PC-3 (cell line): ENCODE results near the gene ARAF. TPM values are rescaled to one million over a fixed set of nuclear protein-coding genes. Genes with fewer than 3 reads are reported as not detected.
"Not testable (repeated sequence)": the region's sequence is repeated elsewhere in the genome, so short reads cannot be mapped to it uniquely, and the experiment has no call there.

ENCODE experiments used
- ATAC-seq: fragments of 200-7000 bp; cut with Tn5 transposase; 2 replicates; pipeline ENCODE4 v1.9.1; 2020; ENCODE audit warnings: mild to moderate bottlenecking, moderate library complexity
- BruUV-seq: library from RNA; stranded (reverse); fragments of 400-500 nt; replicated peaks from 2 replicates; lab custom pipeline; 2021; lab: Mats Ljungman, UMichigan
- CTCF ChIA-PET: fragments of 300-600 bp; sonication (Branson Sonifier 250); formaldehyde crosslinking; loops from one replicate; lab custom pipeline; 2022; ENCODE audit warnings: antibody characterized with exemption; lab: Charles Lee
- POLR2A ChIA-PET: fragments of 300-600 bp; sonication (Branson Sonifier 250); formaldehyde crosslinking; loops from one replicate; lab custom pipeline; 2022; ENCODE audit warnings: antibody characterized with exemption; ENCODE audit not compliant: unreplicated experiment; lab: Charles Lee
- DNase-seq: peaks from one replicate; pipeline ENCODE4 v3.0.0-alpha.2; 2015
- H2AFZ ChIP-seq: fragments of 300-600 bp; sonication (generic); 2 replicates; pipeline ENCODE4 v1.6.0; 2016; ENCODE audit warnings: antibody characterized with exemption, low read length
- H3F3A ChIP-seq: fragments of 300-600 bp; sonication (generic); one replicate; pipeline ENCODE4 v1.6.0; 2017; ENCODE audit warnings: antibody characterized with exemption, low read length, control low read depth, mild to moderate bottlenecking; ENCODE audit not compliant: unreplicated experiment
- H3K27ac ChIP-seq: fragments of 300-600 bp; sonication (generic); 2 replicates; pipeline ENCODE4 v1.5.1; 2016; ENCODE audit warnings: mild to moderate bottlenecking, low read length
- H3K27me3 ChIP-seq: fragments of 300-600 bp; sonication (generic); 2 replicates; pipeline ENCODE4 v1.6.1; 2016; ENCODE audit warnings: low read length, mixed read lengths
- H3K36me3 ChIP-seq: fragments of 300-600 bp; sonication (generic); 2 replicates; pipeline ENCODE4 v1.6.1; 2016; ENCODE audit warnings: low read depth, mixed run types, low read length, mixed read lengths
- H3K4me1 ChIP-seq: fragments of 300-600 bp; sonication (generic); 2 replicates; pipeline ENCODE4 v1.5.1; 2016; ENCODE audit warnings: low read length; ENCODE audit not compliant: insufficient read depth
- H3K4me2 ChIP-seq: fragments of 300-600 bp; sonication (generic); 2 replicates; pipeline ENCODE4 v1.6.0; 2016; ENCODE audit warnings: low read length
- H3K4me3 ChIP-seq: fragments of 300-600 bp; sonication (generic); 2 replicates; pipeline ENCODE4 v1.5.1; 2016; ENCODE audit warnings: mild to moderate bottlenecking, low read length, mixed read lengths
- H3K79me2 ChIP-seq: fragments of 300-600 bp; sonication (generic); 2 replicates; pipeline ENCODE4 v1.6.1; 2017; ENCODE audit warnings: low read length, mixed read lengths
- H3K9ac ChIP-seq: fragments of 300-600 bp; sonication (generic); 2 replicates; pipeline ENCODE4 v1.6.0; 2016; ENCODE audit warnings: mild to moderate bottlenecking, low read length
- H3K9me2 ChIP-seq: fragments of 300-600 bp; sonication (generic); replicated peaks from 2 replicates; pipeline ENCODE4 v1.6.1; 2016; ENCODE audit warnings: mixed run types, low read length, mixed read lengths
- H3K9me3 ChIP-seq: fragments of 300-600 bp; sonication (generic); 2 replicates; pipeline ENCODE4 v1.6.1; 2016; ENCODE audit warnings: low read length, mixed read lengths
- H4K20me1 ChIP-seq: fragments of 300-600 bp; sonication (generic); 2 replicates; pipeline ENCODE4 v1.6.1; 2016; ENCODE audit warnings: low read length, mixed read lengths
- EZH2 ChIP-seq: fragments of 300-600 bp; sonication (generic); IDR thresholded peaks from one replicate; pipeline ENCODE4 v1.6.1; 2017; ENCODE audit warnings: antibody characterized with exemption, mild to moderate bottlenecking, low read length; ENCODE audit not compliant: unreplicated experiment
- EZH2phosphoT487 ChIP-seq: fragments of 300-600 bp; sonication (generic); IDR thresholded peaks from 2 replicates; pipeline ENCODE4 v1.6.1; 2018; ENCODE audit warnings: mild to moderate bottlenecking, antibody characterized with exemption, low read length, borderline replicate concordance
- intact Hi-C: fragments of 100-400 bp; cut with micrococcal nuclease; formaldehyde crosslinking; loops from 2 replicates; pipeline ENCODE4 v1.9.0; 2023
- total RNA-seq: library from RNA; depleted of rRNA; stranded (reverse); fragments of >200 nt; gene quantifications from 2 replicates; pipeline ENCODE4 v1.2.3, GENCODE V29; 2014
- TF ChIP-seq, protein P1 (sequence below): fragments of 300-600 bp; sonication (generic); conservative IDR thresholded peaks from 2 replicates; pipeline ENCODE4 v1.5.1; 2017; ENCODE audit warnings: antibody characterized with exemption, low read depth, mild to moderate bottlenecking, low read length

ARAF gene
- total RNA-seq, 1 experiment from 2014 or later, result 52.6 TPM

DNA sequence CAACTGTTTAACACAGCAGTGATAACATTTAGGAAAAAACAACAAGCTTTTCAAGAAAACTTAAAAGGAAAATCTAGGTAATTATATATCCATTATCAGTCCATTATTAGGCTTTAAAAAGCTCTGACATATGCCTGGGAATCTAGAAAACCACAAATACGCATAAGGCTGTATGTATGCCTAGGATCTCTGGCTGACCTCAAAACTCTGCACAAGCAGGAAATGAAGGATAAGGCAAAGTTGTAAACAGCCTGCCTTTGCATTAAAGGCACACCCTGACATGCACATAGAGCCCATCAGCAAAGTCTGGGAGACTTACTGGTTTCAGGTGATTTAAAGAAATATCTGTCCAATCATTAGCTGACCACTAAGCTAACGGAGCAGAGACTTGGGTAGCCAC lies 35.3 kb downstream of the ARAF start:
- H3K4me2 ChIP-seq, result no peak overlapping the region
- ATAC-seq (no peak), DNase-seq (no peak)
- no peaks in the 10 kb centered on the region for H3K4me1 ChIP-seq
- H3K9me2 ChIP-seq, result no peaks in the 10 kb centered on the region
- no peak overlapping the region for H2AFZ ChIP-seq
- no peak overlapping the region for H3K4me3 ChIP-seq
- no peaks in the 10 kb centered on the region for H4K20me1 ChIP-seq
- no peak overlapping the region for H3K9ac ChIP-seq
- H3K9me3 ChIP-seq, result no peaks in the 10 kb centered on the region
- H3K36me3 ChIP-seq, result no peaks in the 10 kb centered on the region
- H3K79me2 ChIP-seq, result no peaks in the 10 kb centered on the region
- no peak overlapping the region for H3K27ac ChIP-seq
- intact Hi-C loops, result no loop called here
- no peak for TF ChIP-seq EZH2
- no peak for TF ChIP-seq EZH2phosphoT487
- TF ChIP-seq, protein P1, sequence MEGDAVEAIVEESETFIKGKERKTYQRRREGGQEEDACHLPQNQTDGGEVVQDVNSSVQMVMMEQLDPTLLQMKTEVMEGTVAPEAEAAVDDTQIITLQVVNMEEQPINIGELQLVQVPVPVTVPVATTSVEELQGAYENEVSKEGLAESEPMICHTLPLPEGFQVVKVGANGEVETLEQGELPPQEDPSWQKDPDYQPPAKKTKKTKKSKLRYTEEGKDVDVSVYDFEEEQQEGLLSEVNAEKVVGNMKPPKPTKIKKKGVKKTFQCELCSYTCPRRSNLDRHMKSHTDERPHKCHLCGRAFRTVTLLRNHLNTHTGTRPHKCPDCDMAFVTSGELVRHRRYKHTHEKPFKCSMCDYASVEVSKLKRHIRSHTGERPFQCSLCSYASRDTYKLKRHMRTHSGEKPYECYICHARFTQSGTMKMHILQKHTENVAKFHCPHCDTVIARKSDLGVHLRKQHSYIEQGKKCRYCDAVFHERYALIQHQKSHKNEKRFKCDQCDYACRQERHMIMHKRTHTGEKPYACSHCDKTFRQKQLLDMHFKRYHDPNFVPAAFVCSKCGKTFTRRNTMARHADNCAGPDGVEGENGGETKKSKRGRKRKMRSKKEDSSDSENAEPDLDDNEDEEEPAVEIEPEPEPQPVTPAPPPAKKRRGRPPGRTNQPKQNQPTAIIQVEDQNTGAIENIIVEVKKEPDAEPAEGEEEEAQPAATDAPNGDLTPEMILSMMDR, result no peak
- ChIA-PET POLR2A (no interaction called here), CTCF (no interaction called here)
- no peaks in the 10 kb centered on the region for H3F3A ChIP-seq
- no TSS peak for BruUV-seq
- H3K27me3 ChIP-seq, result no peaks in the 10 kb centered on the region

DNA sequence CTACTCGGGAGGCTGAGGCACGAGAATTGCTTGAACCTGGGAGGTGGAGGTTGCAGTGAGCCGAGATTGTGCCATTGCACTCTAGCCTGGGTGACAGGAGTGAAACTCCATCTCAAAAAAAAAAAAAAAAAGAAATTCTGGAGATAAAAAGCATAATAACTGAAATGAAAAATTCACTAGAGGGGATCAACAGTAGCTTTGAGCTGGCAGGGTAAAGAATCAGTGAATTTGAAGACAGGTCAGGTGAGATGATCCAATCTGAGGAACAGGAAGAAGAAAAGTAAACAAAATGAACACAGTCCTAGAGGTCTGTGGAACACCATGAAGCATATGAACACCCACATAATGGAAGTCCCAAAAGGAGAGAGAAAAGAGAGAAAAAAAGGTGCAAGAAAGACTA lies 36.2 kb downstream of the ARAF start:
- Histone ChIP-seq H3K27me3 (no peaks in the 10 kb centered on the region), H3K79me2 (no peaks in the 10 kb centered on the region), H3K9me3 (no peaks in the 10 kb centered on the region), H4K20me1 (no peaks in the 10 kb centered on the region), H3K4me2 (no peak overlapping the region), H2AFZ (no peak overlapping the region), H3K9me2 (no peaks in the 10 kb centered on the region), H3K4me1 (no peaks in the 10 kb centered on the region), H3K27ac (no peak overlapping the region), H3K9ac (no peak overlapping the region), H3F3A (no peaks in the 10 kb centered on the region), H3K4me3 (no peak overlapping the region), H3K36me3 (no peaks in the 10 kb centered on the region)
- no TSS peak for BruUV-seq
- CTCF ChIA-PET, result no interaction called here
- ATAC-seq, result no peak
- POLR2A ChIA-PET, result no interaction called here
- no peak for TF ChIP-seq EZH2
- TF ChIP-seq, protein P1, result no peak
- DNase-seq, result no peak
- intact Hi-C loops, result no loop called here

DNA sequence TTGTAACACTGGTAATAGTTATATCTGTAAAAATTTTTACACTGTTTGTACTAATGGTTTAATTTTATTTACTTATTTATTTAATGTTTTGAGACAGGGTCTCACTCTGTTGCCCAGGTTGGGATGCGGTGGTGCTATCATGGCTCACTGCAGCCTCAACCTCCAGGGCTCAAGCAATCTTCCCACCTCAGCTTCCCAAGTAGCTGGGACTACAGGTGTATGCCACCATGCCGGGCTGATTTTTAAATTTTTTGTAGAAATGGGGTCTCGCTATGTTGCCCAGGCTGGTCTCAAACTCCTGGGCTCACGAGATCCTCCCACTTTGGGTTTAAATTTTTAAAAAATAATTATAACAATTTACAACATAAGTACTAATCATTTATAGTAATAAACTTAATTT lies 42.1 kb downstream of the ARAF start:
- H3K4me1 ChIP-seq, H3F3A ChIP-seq, DNase-seq, H3K4me3 ChIP-seq, H3K9me2 ChIP-seq, CTCF ChIA-PET, H3K4me2 ChIP-seq, H3K36me3 ChIP-seq, BruUV-seq, ATAC-seq, H3K9ac ChIP-seq, POLR2A ChIA-PET, H4K20me1 ChIP-seq, H3K79me2 ChIP-seq, H3K27me3 ChIP-seq, H3K9me3 ChIP-seq, H2AFZ ChIP-seq, H3K27ac ChIP-seq, intact Hi-C loops: not testable (repeated sequence)
